ENCODE data around the gene SEC61A1. TPM values are rescaled to one million over a fixed set of nuclear protein-coding genes. Genes with fewer than 3 reads are reported as not detected.
A peak's percentile ranks its signal among the peaks of the same experiment; 100 is the strongest.

The SEC61A1 gene
- total RNA-seq, 1 experiment from 2014 or later, result 189 TPM

DNA sequence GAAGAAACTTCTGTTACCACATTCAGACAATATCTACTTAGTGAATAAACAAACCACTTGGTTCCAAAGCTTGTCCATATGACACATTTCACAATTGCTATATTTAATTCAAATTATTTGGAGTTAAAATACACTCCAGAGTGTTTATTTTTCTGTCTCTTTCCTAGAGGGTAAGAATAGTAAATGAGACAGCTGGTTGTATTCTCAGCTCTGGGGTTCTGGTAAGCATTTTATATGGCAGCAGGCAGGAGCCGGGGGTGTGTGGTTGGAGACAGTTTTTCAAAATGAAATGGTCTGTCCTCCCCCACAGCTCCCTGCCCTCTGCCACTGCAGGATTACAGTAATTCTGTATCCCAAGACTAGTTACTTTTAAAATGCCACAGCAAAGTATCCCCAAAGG, 10.9 kb upstream of the SEC61A1 start:
- no peaks in the 10 kb centered on the region for H3K9me2 ChIP-seq (ENCODE audit: insufficient read depth)
- DNase-seq, result no peak
- intact Hi-C loops (cut with micrococcal nuclease; ENCODE audit: unreplicated experiment), result no loop called here
- H3K27me3 ChIP-seq (ENCODE audit: insufficient read depth, low read depth), result peaks cover 3% of the 10 kb centered on the region; the same call in 1 of the 2 replicates
- H4K20me1 ChIP-seq (ENCODE audit: insufficient read depth), result no peaks in the 10 kb centered on the region
- TF ChIP-seq, protein P1, sequence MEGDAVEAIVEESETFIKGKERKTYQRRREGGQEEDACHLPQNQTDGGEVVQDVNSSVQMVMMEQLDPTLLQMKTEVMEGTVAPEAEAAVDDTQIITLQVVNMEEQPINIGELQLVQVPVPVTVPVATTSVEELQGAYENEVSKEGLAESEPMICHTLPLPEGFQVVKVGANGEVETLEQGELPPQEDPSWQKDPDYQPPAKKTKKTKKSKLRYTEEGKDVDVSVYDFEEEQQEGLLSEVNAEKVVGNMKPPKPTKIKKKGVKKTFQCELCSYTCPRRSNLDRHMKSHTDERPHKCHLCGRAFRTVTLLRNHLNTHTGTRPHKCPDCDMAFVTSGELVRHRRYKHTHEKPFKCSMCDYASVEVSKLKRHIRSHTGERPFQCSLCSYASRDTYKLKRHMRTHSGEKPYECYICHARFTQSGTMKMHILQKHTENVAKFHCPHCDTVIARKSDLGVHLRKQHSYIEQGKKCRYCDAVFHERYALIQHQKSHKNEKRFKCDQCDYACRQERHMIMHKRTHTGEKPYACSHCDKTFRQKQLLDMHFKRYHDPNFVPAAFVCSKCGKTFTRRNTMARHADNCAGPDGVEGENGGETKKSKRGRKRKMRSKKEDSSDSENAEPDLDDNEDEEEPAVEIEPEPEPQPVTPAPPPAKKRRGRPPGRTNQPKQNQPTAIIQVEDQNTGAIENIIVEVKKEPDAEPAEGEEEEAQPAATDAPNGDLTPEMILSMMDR (conservative IDR thresholded peaks at IDR 0.05), result no peak
- no peak for TF ChIP-seq EZH2 (IDR thresholded peaks at IDR 0.05; ENCODE audit: low read depth)
- POLR2A ChIA-PET (ENCODE audit: unreplicated experiment), result no interaction called here
- H3K27ac ChIP-seq, result no peak overlapping the region
- no peaks in the 10 kb centered on the region for H3K4me1 ChIP-seq (replicated peaks; ENCODE audit: insufficient read depth)
- no peaks in the 10 kb centered on the region for H3K9me3 ChIP-seq (ENCODE audit: insufficient read depth, low read depth)
- no peaks in the 10 kb centered on the region for H3K36me3 ChIP-seq (ENCODE audit: low read depth)
- no peak overlapping the region for H2AFZ ChIP-seq
- H3F3A ChIP-seq (ENCODE audit: insufficient read depth, low read depth), result no peaks in the 10 kb centered on the region
- no TSS peak for BruUV-seq (replicated peaks)
- H3K4me2 ChIP-seq, result no peak overlapping the region
- H3K4me3 ChIP-seq, result no peak overlapping the region
- CTCF ChIA-PET, result no interaction called here
- no peaks in the 10 kb centered on the region for H3K79me2 ChIP-seq (ENCODE audit: low read depth)

DNA sequence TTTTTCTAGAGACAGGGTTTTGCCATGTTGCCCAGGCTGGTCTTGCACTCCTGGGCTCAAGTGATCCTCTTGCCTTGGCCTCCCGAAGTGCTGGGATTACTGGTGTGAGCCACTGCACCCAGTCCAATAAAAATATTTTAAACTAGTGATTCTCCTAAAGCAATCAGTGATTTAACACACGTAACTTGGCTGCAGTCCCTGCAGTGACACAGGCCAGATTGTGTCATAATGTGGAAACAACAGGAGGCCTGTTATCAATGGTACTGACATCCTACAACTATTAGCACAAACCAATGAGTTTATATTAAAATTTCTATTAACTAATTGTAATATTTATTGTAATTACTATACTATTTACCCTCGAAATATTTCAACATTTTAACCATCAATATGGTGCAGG, 1.6 kb upstream of the SEC61A1 start:
- Histone ChIP-seq H3K4me3 (no peak overlapping the region), H3K79me2 (ENCODE audit: low read depth) (peaks cover 42% of the 10 kb centered on the region), H3K9me2 (ENCODE audit: insufficient read depth) (no peaks in the 10 kb centered on the region), H3K27ac (no peak overlapping the region), H3K4me1 (replicated peaks; ENCODE audit: insufficient read depth) (peaks cover 26% of the 10 kb centered on the region), H2AFZ (no peak overlapping the region), H4K20me1 (ENCODE audit: insufficient read depth) (peaks cover 24% of the 10 kb centered on the region), H3K9me3 (ENCODE audit: insufficient read depth, low read depth) (no peaks in the 10 kb centered on the region), H3K27me3 (ENCODE audit: insufficient read depth, low read depth) (no peaks in the 10 kb centered on the region), H3K4me2 (peak overlapping the region; percentile 89), H3K36me3 (ENCODE audit: low read depth) (peaks cover 29% of the 10 kb centered on the region), H3F3A (ENCODE audit: insufficient read depth, low read depth) (no peaks in the 10 kb centered on the region; the same call in 1 of the 2 replicates)
- BruUV-seq (replicated peaks), result no TSS peak
- no peak for DNase-seq
- TF ChIP-seq, protein P1 (conservative IDR thresholded peaks at IDR 0.05), result no peak
- no peak for TF ChIP-seq EZH2 (IDR thresholded peaks at IDR 0.05; ENCODE audit: low read depth)
- intact Hi-C loops (cut with micrococcal nuclease; ENCODE audit: unreplicated experiment), result loop anchor here (2.0 to 10.0 kb wide), 5 partner anchors 40 to 473 kb away; partner anchors contain the start of gene TPRA1
- CTCF ChIA-PET, result no interaction called here
- POLR2A ChIA-PET (ENCODE audit: unreplicated experiment), result interaction anchor here (0.6 kb wide), 2 partner anchors 411 to 1395 kb away, joined by 4 read pairs; no protein-coding TSS in a partner anchor

DNA sequence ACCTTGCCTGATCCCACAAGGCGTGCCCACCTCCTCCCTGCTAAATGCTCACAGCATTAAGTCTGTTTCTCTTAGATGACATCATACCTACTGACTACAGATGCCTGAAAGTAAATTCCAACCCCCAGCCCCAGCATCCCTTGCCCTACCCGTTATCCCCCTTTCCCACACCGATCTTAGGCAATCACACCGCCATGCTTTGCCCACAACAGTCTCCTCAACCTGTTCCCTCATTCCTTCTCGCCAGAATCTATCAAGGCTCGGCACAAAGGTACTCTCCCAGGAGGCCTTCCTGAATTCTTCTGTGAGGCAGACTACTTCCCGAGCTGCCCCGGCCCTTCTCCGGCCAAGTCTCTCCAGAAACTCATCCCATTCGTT, 789 bp upstream of the SEC61A1 start:
- no peaks in the 10 kb centered on the region; the same call in 1 of the 2 replicates for H3F3A ChIP-seq (ENCODE audit: insufficient read depth, low read depth)
- peak overlapping the region; percentile 70 for H3K4me3 ChIP-seq
- no TSS peak for BruUV-seq (replicated peaks)
- intact Hi-C loops (cut with micrococcal nuclease; ENCODE audit: unreplicated experiment), result loop anchor here (2.0 to 10.0 kb wide), 5 partner anchors 41 to 474 kb away; partner anchors contain the start of gene TPRA1
- H4K20me1 ChIP-seq (ENCODE audit: insufficient read depth), result peaks cover 33% of the 10 kb centered on the region
- TF ChIP-seq, protein P1 (conservative IDR thresholded peaks at IDR 0.05), result no peak
- no peak for TF ChIP-seq EZH2 (IDR thresholded peaks at IDR 0.05; ENCODE audit: low read depth)
- no peaks in the 10 kb centered on the region for H3K9me3 ChIP-seq (ENCODE audit: insufficient read depth, low read depth)
- no peaks in the 10 kb centered on the region for H3K27me3 ChIP-seq (ENCODE audit: insufficient read depth, low read depth)
- peaks cover 26% of the 10 kb centered on the region for H3K4me1 ChIP-seq (replicated peaks; ENCODE audit: insufficient read depth)
- ChIA-PET POLR2A (ENCODE audit: unreplicated experiment) (interaction anchor here (0.6 kb wide), 3 partner anchors 412 to 1396 kb away, joined by 3 to 4 read pairs (median 4); no protein-coding TSS in a partner anchor), CTCF (no interaction called here)
- H3K9me2 ChIP-seq (ENCODE audit: insufficient read depth), result no peaks in the 10 kb centered on the region
- H3K4me2 ChIP-seq, result peak overlapping the region; percentile 89
- H3K36me3 ChIP-seq (ENCODE audit: low read depth), result peaks cover 37% of the 10 kb centered on the region
- H3K27ac ChIP-seq, result peak overlapping the region; percentile 75
- no peak for DNase-seq
- H2AFZ ChIP-seq, result peak overlapping the region; percentile 97
- peaks cover 50% of the 10 kb centered on the region for H3K79me2 ChIP-seq (ENCODE audit: low read depth)
